OCI-LY7 (cell line): Measurements from ENCODE around the gene RNF10. TPM values are rescaled to one million over a fixed set of nuclear protein-coding genes. Genes with fewer than 3 reads are reported as not detected.

Experiments
- BruUV-seq: library from RNA; stranded (reverse); fragments of 400-500 nt; replicated peaks from 2 replicates; lab custom pipeline; 2021; lab: Mats Ljungman, UMichigan
- CTCF ChIA-PET: fragments of 300-600 bp; sonication (Branson Sonifier 250); formaldehyde crosslinking; loops from one replicate; lab custom pipeline; 2022; ENCODE audit warnings: antibody characterized with exemption; ENCODE audit not compliant: unreplicated experiment; lab: Charles Lee
- POLR2A ChIA-PET: fragments of 300-600 bp; sonication (Branson Sonifier 250); formaldehyde crosslinking; loops from one replicate; lab custom pipeline; 2022; ENCODE audit warnings: antibody characterized with exemption; lab: Charles Lee
- DNase-seq: peaks from one replicate; pipeline ENCODE4 v3.0.0-alpha.2; 2015; ENCODE audit warnings: low spot score
- H2AFZ ChIP-seq: fragments of 200-600 bp; sonication (generic), shearing (Covaris generic); 2 replicates; pipeline ENCODE4 v1.6.1; 2014; ENCODE audit warnings: mild to moderate bottlenecking, antibody characterized with exemption, low read length, moderate library complexity
- H3K27ac ChIP-seq: fragments of 200-600 bp; sonication (generic); 2 replicates; pipeline ENCODE4 v1.5.1; 2014; ENCODE audit warnings: mixed run types, low read depth, mild to moderate bottlenecking, moderate library complexity, low read length, inconsistent platforms; ENCODE audit not compliant: poor library complexity, severe bottlenecking
- H3K36me3 ChIP-seq: fragments of 200-600 bp; sonication (generic); 2 replicates; pipeline ENCODE4 v1.6.1; 2014; ENCODE audit warnings: mild to moderate bottlenecking, antibody characterized with exemption, low read length, moderate library complexity, mixed read lengths; ENCODE audit not compliant: insufficient read depth
- H3K4me1 ChIP-seq: fragments of 200-600 bp; sonication (generic); 2 replicates; pipeline ENCODE4 v1.5.1; 2014; ENCODE audit warnings: mild to moderate bottlenecking, low read length; ENCODE audit not compliant: insufficient read depth, poor library complexity, severe bottlenecking
- H3K4me2 ChIP-seq: fragments of 200-600 bp; sonication (generic); 2 replicates; pipeline ENCODE4 v1.6.1; 2014; ENCODE audit warnings: mild to moderate bottlenecking, low read length
- H3K4me3 ChIP-seq: fragments of 200-600 bp; sonication (generic); 2 replicates; pipeline ENCODE4 v1.5.1; 2014; ENCODE audit warnings: mild to moderate bottlenecking, low read depth, low read length; ENCODE audit not compliant: poor library complexity, severe bottlenecking
- H3K79me2 ChIP-seq: fragments of 200-600 bp; sonication (generic); 2 replicates; pipeline ENCODE4 v1.6.1; 2016; ENCODE audit warnings: low read depth, mild to moderate bottlenecking, low read length, moderate library complexity, mixed read lengths; ENCODE audit not compliant: insufficient read depth
- H3K9me2 ChIP-seq: fragments of 200-600 bp; sonication (generic); 2 replicates; pipeline ENCODE4 v1.6.1; 2016; ENCODE audit warnings: mild to moderate bottlenecking, low read length, mixed read lengths; ENCODE audit not compliant: insufficient read depth
- H3K9me3 ChIP-seq: fragments of 200-600 bp; sonication (generic); 2 replicates; pipeline ENCODE4 v1.6.1; 2014; ENCODE audit warnings: mild to moderate bottlenecking, mixed run types, low read length, mixed read lengths
- H4K20me1 ChIP-seq: fragments of 200-600 bp; sonication (generic); 2 replicates; pipeline ENCODE4 v1.6.1; 2014; ENCODE audit warnings: mild to moderate bottlenecking, antibody characterized with exemption, low read length, moderate library complexity, mixed read lengths; ENCODE audit not compliant: insufficient read depth
- EZH2phosphoT487 ChIP-seq: fragments of 200-600 bp; sonication (generic); IDR thresholded peaks from 2 replicates; pipeline ENCODE4 v1.6.1; 2018; ENCODE audit warnings: low read depth, borderline replicate concordance, mild to moderate bottlenecking, mixed run types, antibody characterized with exemption, low read length, moderate library complexity, mixed read lengths
- intact Hi-C: fragments of 100-400 bp; cut with micrococcal nuclease; formaldehyde crosslinking; loops from one replicate; pipeline ENCODE4 v1.10.0; 2022; ENCODE audit not compliant: unreplicated experiment
- total RNA-seq, 2 experiments: library from RNA; depleted of rRNA in 1 of 2; stranded (reverse); fragments of >200 nt in 1 of 2; shearing (Covaris generic) in 1 of 2; gene quantifications; 2 replicates each; pipeline ENCODE4 v1.2.3, GENCODE V29; 2014 to 2022
- TF ChIP-seq, protein P1 (sequence below): fragments of 200-600 bp; sonication (generic); conservative IDR thresholded peaks from 2 replicates; pipeline ENCODE4 v1.5.1; 2014; ENCODE audit warnings: mild to moderate bottlenecking, antibody characterized with exemption, low read length, moderate library complexity, mixed read lengths

The RNF10 gene
- total RNA-seq, 2 experiments from 2014 or later = 52.2 to 150 TPM

DNA sequence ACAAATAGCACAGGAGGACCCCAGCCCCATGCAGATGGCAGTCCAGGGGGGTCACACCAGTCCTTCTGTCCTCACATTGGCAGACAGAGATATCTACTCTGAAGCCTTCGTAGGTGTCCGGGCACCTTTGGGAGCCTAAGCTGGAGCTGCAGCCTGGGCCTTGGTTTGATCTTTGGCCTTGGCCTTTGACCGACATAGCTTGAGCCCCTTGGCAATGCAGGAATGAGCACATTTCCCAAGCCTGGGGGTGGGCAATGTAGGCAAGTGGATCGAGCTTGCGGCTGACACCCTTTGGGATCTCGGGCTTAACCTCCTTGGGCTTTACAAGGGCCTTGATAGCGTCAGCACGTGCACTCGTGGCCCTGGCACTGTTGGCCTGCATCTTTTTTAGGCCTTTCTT lies 11.6 kb upstream of the RNF10 start:
- Histone ChIP-seq H3K9me3 (no peaks in the 10 kb centered on the region), H3K79me2 (no peaks in the 10 kb centered on the region), H3K9me2 (no peaks in the 10 kb centered on the region), H3K4me3 (no peak overlapping the region), H2AFZ (no peak overlapping the region), H3K4me2 (no peak overlapping the region), H4K20me1 (no peaks in the 10 kb centered on the region), H3K27ac (no peak overlapping the region), H3K36me3 (0 out of 2 replicates have a peak, but pooled peaks cover 2% of the 10 kb centered on the region), H3K4me1 (no peaks in the 10 kb centered on the region)
- ChIA-PET CTCF (no interaction called here), POLR2A (interaction anchor here (0.5 to 1.5 kb wide), 4 partner anchors 12 to 197 kb away, joined by 3 to 4 read pairs (median 4); a partner anchor contains a TSS)
- no TSS peak for BruUV-seq
- TF ChIP-seq, protein P1, sequence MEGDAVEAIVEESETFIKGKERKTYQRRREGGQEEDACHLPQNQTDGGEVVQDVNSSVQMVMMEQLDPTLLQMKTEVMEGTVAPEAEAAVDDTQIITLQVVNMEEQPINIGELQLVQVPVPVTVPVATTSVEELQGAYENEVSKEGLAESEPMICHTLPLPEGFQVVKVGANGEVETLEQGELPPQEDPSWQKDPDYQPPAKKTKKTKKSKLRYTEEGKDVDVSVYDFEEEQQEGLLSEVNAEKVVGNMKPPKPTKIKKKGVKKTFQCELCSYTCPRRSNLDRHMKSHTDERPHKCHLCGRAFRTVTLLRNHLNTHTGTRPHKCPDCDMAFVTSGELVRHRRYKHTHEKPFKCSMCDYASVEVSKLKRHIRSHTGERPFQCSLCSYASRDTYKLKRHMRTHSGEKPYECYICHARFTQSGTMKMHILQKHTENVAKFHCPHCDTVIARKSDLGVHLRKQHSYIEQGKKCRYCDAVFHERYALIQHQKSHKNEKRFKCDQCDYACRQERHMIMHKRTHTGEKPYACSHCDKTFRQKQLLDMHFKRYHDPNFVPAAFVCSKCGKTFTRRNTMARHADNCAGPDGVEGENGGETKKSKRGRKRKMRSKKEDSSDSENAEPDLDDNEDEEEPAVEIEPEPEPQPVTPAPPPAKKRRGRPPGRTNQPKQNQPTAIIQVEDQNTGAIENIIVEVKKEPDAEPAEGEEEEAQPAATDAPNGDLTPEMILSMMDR = no peak
- no peak for TF ChIP-seq EZH2phosphoT487
- DNase-seq = no peak
- intact Hi-C loops = no loop called here

DNA sequence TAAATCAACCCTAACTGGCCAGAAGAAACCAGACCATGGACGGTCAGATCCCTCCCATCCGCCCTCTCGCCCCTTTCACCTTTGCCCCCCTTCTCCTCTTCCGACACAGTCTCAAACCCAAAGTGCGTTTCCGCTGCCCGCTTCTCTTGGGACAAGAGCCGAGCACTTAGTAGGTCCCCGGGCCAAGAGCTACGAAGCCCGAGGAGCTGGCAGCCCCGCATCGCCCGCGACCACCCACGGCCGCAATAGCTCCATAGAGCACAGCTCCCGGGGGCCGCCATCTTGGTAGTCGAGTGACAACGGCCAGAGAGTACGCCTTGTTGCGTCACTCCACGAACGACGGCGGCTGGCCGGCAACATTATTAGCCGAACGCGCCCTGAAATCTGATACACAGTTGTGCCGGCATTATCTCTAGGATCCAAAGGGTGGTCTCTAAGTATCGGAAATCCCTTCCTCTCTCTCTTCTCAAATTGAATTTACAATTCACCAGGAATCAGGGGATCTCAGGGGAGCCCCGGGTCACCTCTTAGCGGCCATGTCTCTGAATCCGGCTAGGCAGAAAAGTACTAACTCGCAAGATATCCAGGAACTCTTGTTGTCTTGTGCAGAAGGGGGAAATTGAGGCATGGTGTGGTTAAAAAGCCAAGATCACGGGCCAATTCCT lies 5.2 kb upstream of the RNF10 start, which contains the start of gene COQ5:
TSS of gene COQ5 (minus strand) at position 298 of the 665 bp plus-strand sequence. CDS start at position 281, 17 bp downstream.
- Histone ChIP-seq H3K27ac (peak within 1 kb of the TSS; percentile 55), H3K36me3 (no peaks in the 10 kb centered on the region), H3K9me2 (no peaks in the 10 kb centered on the region), H3K4me3 (peak within 1 kb of the TSS; percentile 78), H3K4me1 (peaks cover 31% of the 10 kb centered on the region), H3K79me2 (peaks cover 8% of the 10 kb centered on the region; the same call in 1 of the 2 replicates), H2AFZ (peak within 1 kb of the TSS; percentile 94), H3K9me3 (no peaks in the 10 kb centered on the region; the same call in 1 of the 2 replicates), H4K20me1 (no peaks in the 10 kb centered on the region), H3K4me2 (peak within 1 kb of the TSS; percentile 68)
- no peak for TF ChIP-seq EZH2phosphoT487
- TF ChIP-seq, protein P1 = no peak
- POLR2A ChIA-PET = interaction anchor here (0.6 to 1.7 kb wide), 5 partner anchors 9 to 81 kb away, joined by 3 to 5 read pairs (median 4); partner anchors contain the start of gene POP5
- intact Hi-C loops = no loop called here
- BruUV-seq = no TSS peak
- CTCF ChIA-PET = interaction anchor here (0.6 kb wide), 1 partner anchor 237 kb away, joined by 6 read pairs; no protein-coding TSS in a partner anchor
- DNase-seq = peak; percentile 86
